GM23338 (cell line): ENCODE results near the gene PIP5K1A. TPM values are rescaled to one million over a fixed set of nuclear protein-coding genes. Genes with fewer than 3 reads are reported as not detected.
A peak's percentile ranks its signal among the peaks of the same experiment; 100 is the strongest.

Source experiments
- CREB1 ChIP-seq: fragments of 250-450 bp; sonication (Bioruptor Pico); IDR thresholded peaks from 2 replicates; pipeline ENCODE4 v1.5.0; 2020; ENCODE audit warnings: low read depth, mild to moderate bottlenecking, moderate library complexity
- CTCF ChIP-seq, 2 experiments: fragments of 200-600 bp in 1 of 2; sonication (generic) in 1 of 2; conservative IDR thresholded peaks; 2 replicates each; pipeline versions ENCODE4 v1.5.1 to v1.6.1; 2016 to 2017; ENCODE audit warnings: antibody characterized with exemption in 2 of 2, low read depth in 2 of 2, mild to moderate bottlenecking in 2 of 2, moderate library complexity in 1 of 2
- ETS1 ChIP-seq: IDR thresholded peaks from 2 replicates; pipeline ENCODE4 v1.6.1; 2016; ENCODE audit warnings: antibody characterized with exemption
- EZH2 ChIP-seq: fragments of 200-600 bp; sonication (generic); IDR thresholded peaks from one replicate; pipeline ENCODE4 v1.8.0; 2017; ENCODE audit warnings: antibody characterized with exemption, mild to moderate bottlenecking, low read depth; ENCODE audit not compliant: unreplicated experiment
- JUNB ChIP-seq: IDR thresholded peaks from one replicate; pipeline ENCODE4 v1.6.1; 2016; ENCODE audit warnings: antibody characterized with exemption; ENCODE audit not compliant: unreplicated experiment
- NANOG ChIP-seq: IDR thresholded peaks from 2 replicates; pipeline ENCODE4 v1.6.1; 2016; ENCODE audit warnings: antibody characterized with exemption, borderline replicate concordance
- POLR2AphosphoS5 ChIP-seq: IDR thresholded peaks from 2 replicates; pipeline ENCODE4 v1.6.1; 2016; ENCODE audit warnings: antibody characterized with exemption, low read depth
- REST ChIP-seq: IDR thresholded peaks from one replicate; pipeline ENCODE4 v1.6.1; 2018; ENCODE audit warnings: antibody characterized with exemption; ENCODE audit not compliant: unreplicated experiment
- STAT1 ChIP-seq: IDR thresholded peaks from one replicate; pipeline ENCODE4 v1.6.1; 2016; ENCODE audit warnings: antibody characterized with exemption; ENCODE audit not compliant: unreplicated experiment
- ZNF114 ChIP-seq: fragments of 250-450 bp; sonication (Bioruptor Pico); IDR thresholded peaks from 2 replicates; pipeline ENCODE4 v1.5.0; 2020; ENCODE audit warnings: mild to moderate bottlenecking, moderate library complexity
- ZNF331 ChIP-seq: fragments of 250-450 bp; sonication (Bioruptor Pico); IDR thresholded peaks from 2 replicates; pipeline ENCODE4 v1.5.0; 2020; ENCODE audit warnings: low read depth, mild to moderate bottlenecking, moderate library complexity
- ZNF462 ChIP-seq: fragments of 250-450 bp; sonication (Bioruptor Pico); IDR thresholded peaks from 2 replicates; pipeline ENCODE4 v1.5.0; 2020; ENCODE audit warnings: mild to moderate bottlenecking, moderate library complexity
- polyA plus RNA-seq: library from polyadenylated mRNA; unstranded; fragments of >200 nt; fragmentation: Nextera tagmentation; extraction: Ambion mirVana; gene quantifications from 2 replicates; pipeline ENCODE4 v1.2.1, GENCODE V29; 2016
- total RNA-seq: library from RNA; depleted of rRNA; stranded (reverse); fragments of >200 nt; shearing (Covaris generic); gene quantifications from 2 replicates; pipeline ENCODE4 v1.2.3, GENCODE V29; 2014

PIP5K1A gene
- total and polyA plus RNA-seq, 2 experiments from 2014 or later: 23.2 to 63.3 TPM

- TF ChIP-seq ZNF462 (CRISPR knock-in tag): no peak
- no peak for TF ChIP-seq EZH2
- TF ChIP-seq ZNF114: no peak
- TF ChIP-seq CREB1 (CRISPR knock-in tag): peak; percentile 27; the same call in 1 of the 2 replicates
- no peak for TF ChIP-seq CTCF (conservative IDR thresholded peaks at IDR 0.05; ENCODE audit: low read depth in 2 of 2)
- peak; percentile 30 for TF ChIP-seq REST
- no peak for TF ChIP-seq JUNB
- TF ChIP-seq NANOG: no peak
- TF ChIP-seq POLR2AphosphoS5: peak; percentile 87
- peak; percentile 93 for TF ChIP-seq ETS1
- no peak for TF ChIP-seq ZNF331 (CRISPR knock-in tag)
- no peak for TF ChIP-seq STAT1
Measured at GRCh38 chr1:151189637-151190445, 8.5 kb upstream of the PIP5K1A start, which contains the start of gene VPS72 (continued).
